ENCODE results near the gene FBXL5. TPM values are rescaled to one million over a fixed set of nuclear protein-coding genes. Genes with fewer than 3 reads are reported as not detected.

The FBXL5 gene
- total RNA-seq, 1 experiment from 2014 or later = 69.6 TPM

GRCh38 chr4:15655223-15656037 lies at the start of gene FBXL5 (continued):
- TF ChIP-seq, protein P1, sequence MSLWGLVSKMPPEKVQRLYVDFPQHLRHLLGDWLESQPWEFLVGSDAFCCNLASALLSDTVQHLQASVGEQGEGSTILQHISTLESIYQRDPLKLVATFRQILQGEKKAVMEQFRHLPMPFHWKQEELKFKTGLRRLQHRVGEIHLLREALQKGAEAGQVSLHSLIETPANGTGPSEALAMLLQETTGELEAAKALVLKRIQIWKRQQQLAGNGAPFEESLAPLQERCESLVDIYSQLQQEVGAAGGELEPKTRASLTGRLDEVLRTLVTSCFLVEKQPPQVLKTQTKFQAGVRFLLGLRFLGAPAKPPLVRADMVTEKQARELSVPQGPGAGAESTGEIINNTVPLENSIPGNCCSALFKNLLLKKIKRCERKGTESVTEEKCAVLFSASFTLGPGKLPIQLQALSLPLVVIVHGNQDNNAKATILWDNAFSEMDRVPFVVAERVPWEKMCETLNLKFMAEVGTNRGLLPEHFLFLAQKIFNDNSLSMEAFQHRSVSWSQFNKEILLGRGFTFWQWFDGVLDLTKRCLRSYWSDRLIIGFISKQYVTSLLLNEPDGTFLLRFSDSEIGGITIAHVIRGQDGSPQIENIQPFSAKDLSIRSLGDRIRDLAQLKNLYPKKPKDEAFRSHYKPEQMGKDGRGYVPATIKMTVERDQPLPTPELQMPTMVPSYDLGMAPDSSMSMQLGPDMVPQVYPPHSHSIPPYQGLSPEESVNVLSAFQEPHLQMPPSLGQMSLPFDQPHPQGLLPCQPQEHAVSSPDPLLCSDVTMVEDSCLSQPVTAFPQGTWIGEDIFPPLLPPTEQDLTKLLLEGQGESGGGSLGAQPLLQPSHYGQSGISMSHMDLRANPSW (CRISPR knock-in tag; conservative IDR thresholded peaks at IDR 0.05; ENCODE audit: low read depth) = no peak
- no peak for TF ChIP-seq ZNF532 (CRISPR knock-in tag; IDR thresholded peaks at IDR 0.05; ENCODE audit: borderline replicate concordance)
- TF ChIP-seq FOXP1 (CRISPR knock-in tag; IDR thresholded peaks at IDR 0.05; ENCODE audit: borderline replicate concordance) = peak; percentile 66
- TF ChIP-seq, protein P2, sequence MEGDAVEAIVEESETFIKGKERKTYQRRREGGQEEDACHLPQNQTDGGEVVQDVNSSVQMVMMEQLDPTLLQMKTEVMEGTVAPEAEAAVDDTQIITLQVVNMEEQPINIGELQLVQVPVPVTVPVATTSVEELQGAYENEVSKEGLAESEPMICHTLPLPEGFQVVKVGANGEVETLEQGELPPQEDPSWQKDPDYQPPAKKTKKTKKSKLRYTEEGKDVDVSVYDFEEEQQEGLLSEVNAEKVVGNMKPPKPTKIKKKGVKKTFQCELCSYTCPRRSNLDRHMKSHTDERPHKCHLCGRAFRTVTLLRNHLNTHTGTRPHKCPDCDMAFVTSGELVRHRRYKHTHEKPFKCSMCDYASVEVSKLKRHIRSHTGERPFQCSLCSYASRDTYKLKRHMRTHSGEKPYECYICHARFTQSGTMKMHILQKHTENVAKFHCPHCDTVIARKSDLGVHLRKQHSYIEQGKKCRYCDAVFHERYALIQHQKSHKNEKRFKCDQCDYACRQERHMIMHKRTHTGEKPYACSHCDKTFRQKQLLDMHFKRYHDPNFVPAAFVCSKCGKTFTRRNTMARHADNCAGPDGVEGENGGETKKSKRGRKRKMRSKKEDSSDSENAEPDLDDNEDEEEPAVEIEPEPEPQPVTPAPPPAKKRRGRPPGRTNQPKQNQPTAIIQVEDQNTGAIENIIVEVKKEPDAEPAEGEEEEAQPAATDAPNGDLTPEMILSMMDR (IDR thresholded peaks at IDR 0.05) = no peak
- TF ChIP-seq, protein P3, sequence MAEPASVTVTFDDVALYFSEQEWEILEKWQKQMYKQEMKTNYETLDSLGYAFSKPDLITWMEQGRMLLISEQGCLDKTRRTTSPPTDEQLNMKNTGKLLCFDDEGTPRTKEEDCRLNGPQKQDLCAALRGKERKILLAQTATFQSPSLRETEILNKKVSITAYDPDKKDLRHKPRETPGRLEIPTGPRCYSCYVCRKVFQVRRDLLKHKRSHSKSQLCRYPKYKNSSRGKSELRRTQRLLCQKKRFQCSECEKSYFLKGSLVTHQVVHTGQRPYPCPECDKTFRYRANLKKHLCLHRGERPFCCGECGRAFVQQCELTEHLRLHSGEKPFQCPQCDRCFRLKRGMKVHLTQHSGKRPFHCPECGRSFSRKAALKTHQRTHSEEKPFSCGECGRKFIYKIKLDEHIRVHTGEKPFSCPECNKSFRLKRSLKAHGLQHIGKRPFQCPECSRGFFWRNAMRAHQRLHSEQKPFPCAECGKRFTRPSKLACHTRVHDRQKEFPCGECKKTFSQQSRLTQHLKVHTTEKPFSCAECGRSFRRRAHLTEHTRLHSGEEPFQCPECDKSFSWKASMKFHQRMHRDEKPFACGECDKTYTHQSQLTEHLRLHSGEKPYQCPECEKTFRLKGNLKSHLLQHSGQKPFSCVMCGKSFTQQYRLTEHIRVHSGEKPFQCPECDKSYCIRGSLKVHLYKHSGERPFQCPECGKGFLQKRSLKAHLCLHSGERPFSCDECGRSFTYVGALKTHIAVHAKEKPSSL (CRISPR knock-in tag; conservative IDR thresholded peaks at IDR 0.05) = no peak
- no peak for TF ChIP-seq ZMAT4 (CRISPR knock-in tag; IDR thresholded peaks at IDR 0.05)
- no peak for TF ChIP-seq NR2C2 (CRISPR knock-in tag; IDR thresholded peaks at IDR 0.05)
- TF ChIP-seq EMX1 (CRISPR knock-in tag; IDR thresholded peaks at IDR 0.05) = 0 out of 2 replicates have a peak, but pooled peaks have one; percentile 76
- TF ChIP-seq ZNF138 (CRISPR knock-in tag; conservative IDR thresholded peaks at IDR 0.05) = no peak
- no peak for TF ChIP-seq GRHL2 (CRISPR knock-in tag; IDR thresholded peaks at IDR 0.05; ENCODE audit: insufficient replicate concordance, severe bottlenecking)
- TF ChIP-seq, protein P4, sequence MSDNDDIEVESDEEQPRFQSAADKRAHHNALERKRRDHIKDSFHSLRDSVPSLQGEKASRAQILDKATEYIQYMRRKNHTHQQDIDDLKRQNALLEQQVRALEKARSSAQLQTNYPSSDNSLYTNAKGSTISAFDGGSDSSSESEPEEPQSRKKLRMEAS (CRISPR knock-in tag; IDR thresholded peaks at IDR 0.05) = peak; percentile 84
- TF ChIP-seq RORB (CRISPR knock-in tag; IDR thresholded peaks at IDR 0.05) = no peak
- no peak for TF ChIP-seq ZBTB21 (CRISPR knock-in tag; IDR thresholded peaks at IDR 0.05; ENCODE audit: borderline replicate concordance)
- no peak for TF ChIP-seq JUN (CRISPR knock-in tag; IDR thresholded peaks at IDR 0.05)
- TF ChIP-seq CREM (CRISPR knock-in tag; IDR thresholded peaks at IDR 0.05) = no peak
- TF ChIP-seq HMGXB4 (CRISPR knock-in tag; IDR thresholded peaks at IDR 0.05) = peak; percentile 80; the same call in 1 of the 2 replicates
- TF ChIP-seq ESRRA (CRISPR knock-in tag; IDR thresholded peaks at IDR 0.05; ENCODE audit: borderline replicate concordance) = no peak
- TF ChIP-seq, protein P5, sequence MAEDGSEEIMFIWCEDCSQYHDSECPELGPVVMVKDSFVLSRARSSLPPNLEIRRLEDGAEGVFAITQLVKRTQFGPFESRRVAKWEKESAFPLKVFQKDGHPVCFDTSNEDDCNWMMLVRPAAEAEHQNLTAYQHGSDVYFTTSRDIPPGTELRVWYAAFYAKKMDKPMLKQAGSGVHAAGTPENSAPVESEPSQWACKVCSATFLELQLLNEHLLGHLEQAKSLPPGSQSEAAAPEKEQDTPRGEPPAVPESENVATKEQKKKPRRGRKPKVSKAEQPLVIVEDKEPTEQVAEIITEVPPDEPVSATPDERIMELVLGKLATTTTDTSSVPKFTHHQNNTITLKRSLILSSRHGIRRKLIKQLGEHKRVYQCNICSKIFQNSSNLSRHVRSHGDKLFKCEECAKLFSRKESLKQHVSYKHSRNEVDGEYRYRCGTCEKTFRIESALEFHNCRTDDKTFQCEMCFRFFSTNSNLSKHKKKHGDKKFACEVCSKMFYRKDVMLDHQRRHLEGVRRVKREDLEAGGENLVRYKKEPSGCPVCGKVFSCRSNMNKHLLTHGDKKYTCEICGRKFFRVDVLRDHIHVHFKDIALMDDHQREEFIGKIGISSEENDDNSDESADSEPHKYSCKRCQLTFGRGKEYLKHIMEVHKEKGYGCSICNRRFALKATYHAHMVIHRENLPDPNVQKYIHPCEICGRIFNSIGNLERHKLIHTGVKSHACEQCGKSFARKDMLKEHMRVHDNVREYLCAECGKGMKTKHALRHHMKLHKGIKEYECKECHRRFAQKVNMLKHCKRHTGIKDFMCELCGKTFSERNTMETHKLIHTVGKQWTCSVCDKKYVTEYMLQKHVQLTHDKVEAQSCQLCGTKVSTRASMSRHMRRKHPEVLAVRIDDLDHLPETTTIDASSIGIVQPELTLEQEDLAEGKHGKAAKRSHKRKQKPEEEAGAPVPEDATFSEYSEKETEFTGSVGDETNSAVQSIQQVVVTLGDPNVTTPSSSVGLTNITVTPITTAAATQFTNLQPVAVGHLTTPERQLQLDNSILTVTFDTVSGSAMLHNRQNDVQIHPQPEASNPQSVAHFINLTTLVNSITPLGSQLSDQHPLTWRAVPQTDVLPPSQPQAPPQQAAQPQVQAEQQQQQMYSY (CRISPR knock-in tag; IDR thresholded peaks at IDR 0.05) = peak; percentile 81
- TF ChIP-seq ZNF219 (CRISPR knock-in tag; IDR thresholded peaks at IDR 0.05; ENCODE audit: borderline replicate concordance) = no peak
